ENCODE measurements around the gene PLB1.

DNA sequence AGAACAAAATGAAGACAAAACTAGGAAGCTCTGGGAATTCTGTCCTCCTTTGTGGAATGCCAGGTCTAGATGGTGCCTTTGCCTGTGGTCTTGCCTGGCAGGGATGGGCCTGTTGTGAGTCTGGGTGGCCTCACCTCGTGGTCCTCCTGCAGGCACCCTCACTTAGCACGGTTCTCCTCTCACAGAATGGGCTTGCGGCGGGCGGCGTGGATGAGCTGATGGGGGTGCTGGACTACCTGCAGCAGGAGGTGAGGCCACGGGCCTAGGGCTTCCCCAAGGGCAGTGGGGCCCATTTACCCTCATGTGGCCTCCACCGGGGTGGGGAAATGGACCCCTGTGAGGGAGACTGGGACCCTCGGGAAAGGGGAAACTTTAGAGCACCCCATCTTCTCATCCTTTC is 42.3 kb downstream of the PLB1 start:
- TF ChIP-seq MAX (CRISPR knock-in tag; IDR thresholded peaks at IDR 0.05) (no peak), ZNF121 (CRISPR knock-in tag; IDR thresholded peaks at IDR 0.05) (no peak), KAT7 (CRISPR knock-in tag; IDR thresholded peaks at IDR 0.05; ENCODE audit: borderline replicate concordance) (no peak)
